Loucy (cell line): ENCODE data around the gene CHD6.

Experiments used
- H2AFZ ChIP-seq: fragments of 200-600 bp; sonication (generic); 2 replicates; pipeline ENCODE4 v1.6.0; 2016; ENCODE audit warnings: antibody characterized with exemption, mild to moderate bottlenecking, low read length, moderate library complexity
- H3F3A ChIP-seq: fragments of 200-600 bp; 2 replicates; pipeline ENCODE4 v1.6.0; 2016; ENCODE audit warnings: antibody characterized with exemption, low read depth, mild to moderate bottlenecking
- H3K27me3 ChIP-seq: fragments of 200-600 bp; sonication (generic); 2 replicates; pipeline ENCODE4 v1.6.1; 2014; ENCODE audit warnings: low read length, mild to moderate bottlenecking; ENCODE audit not compliant: insufficient read depth, poor library complexity, severe bottlenecking
- H3K36me3 ChIP-seq: fragments of 200-600 bp; sonication (generic); 2 replicates; pipeline ENCODE4 v1.6.1; 2016; ENCODE audit warnings: low read length; ENCODE audit not compliant: insufficient read depth
- H3K4me1 ChIP-seq: fragments of 200-600 bp; sonication (generic); 2 replicates; pipeline ENCODE4 v1.5.1; 2014; ENCODE audit warnings: low read length, mild to moderate bottlenecking; ENCODE audit not compliant: insufficient read depth, poor library complexity, severe bottlenecking
- H3K4me2 ChIP-seq: fragments of 200-600 bp; sonication (generic); 2 replicates; pipeline ENCODE4 v1.6.0; 2014; ENCODE audit warnings: antibody characterized with exemption, low read length, low read depth, mild to moderate bottlenecking; ENCODE audit not compliant: poor library complexity, severe bottlenecking
- H3K4me3 ChIP-seq: fragments of 200-600 bp; sonication (generic); 2 replicates; pipeline ENCODE4 v1.5.1; 2014; ENCODE audit warnings: low read length, mild to moderate bottlenecking, mixed read lengths; ENCODE audit not compliant: poor library complexity, severe bottlenecking
- H3K79me2 ChIP-seq: fragments of 200-600 bp; sonication (generic); 2 replicates; pipeline ENCODE4 v1.6.1; 2014; ENCODE audit warnings: low read length; ENCODE audit not compliant: insufficient read depth
- H3K9ac ChIP-seq: fragments of 200-600 bp; sonication (generic); 2 replicates; pipeline ENCODE4 v1.6.0; 2014; ENCODE audit warnings: mild to moderate bottlenecking, low read depth, low read length, moderate library complexity; ENCODE audit not compliant: poor library complexity, severe bottlenecking
- H3K9me2 ChIP-seq: fragments of 200-600 bp; sonication (generic); replicated peaks from 2 replicates; pipeline ENCODE4 v1.6.1; 2016; ENCODE audit warnings: low read depth, low read length, mixed read lengths
- H3K9me3 ChIP-seq: fragments of 200-600 bp; sonication (generic); 2 replicates; pipeline ENCODE4 v1.6.1; 2014; ENCODE audit warnings: mild to moderate bottlenecking, antibody characterized with exemption, low read length, low read depth; ENCODE audit not compliant: insufficient read depth
- H4K20me1 ChIP-seq: fragments of 200-600 bp; sonication (generic); 2 replicates; pipeline ENCODE4 v1.6.0; 2014; ENCODE audit warnings: antibody characterized with exemption, low read length, mild to moderate bottlenecking; ENCODE audit not compliant: insufficient read depth, poor library complexity, severe bottlenecking
- EZH2phosphoT487 ChIP-seq: fragments of 200-600 bp; IDR thresholded peaks from 2 replicates; pipeline ENCODE4 v1.6.1; 2018; ENCODE audit warnings: antibody characterized with exemption, mild to moderate bottlenecking, moderate library complexity, borderline replicate concordance
- TF ChIP-seq, protein P1 (sequence below): fragments of 200-600 bp; sonication (generic); conservative IDR thresholded peaks from 2 replicates; pipeline ENCODE4 v1.5.1; 2014; ENCODE audit warnings: mild to moderate bottlenecking, antibody characterized with exemption, low read length

Gene CHD6

GRCh38 chr20:41352106-41352505 is 266.1 kb downstream of the CHD6 start:
- Histone ChIP-seq H3K4me2 (no peak overlapping the region), H3K9me3 (no peaks in the 10 kb centered on the region), H2AFZ (no peak overlapping the region), H3K9ac (no peak overlapping the region), H3K36me3 (no peaks in the 10 kb centered on the region), H3K27me3 (no peaks in the 10 kb centered on the region), H3K79me2 (no peaks in the 10 kb centered on the region), H3K9me2 (no peaks in the 10 kb centered on the region), H3F3A (no peaks in the 10 kb centered on the region), H3K4me1 (no peaks in the 10 kb centered on the region), H3K4me3 (no peak overlapping the region), H4K20me1 (no peaks in the 10 kb centered on the region)
- TF ChIP-seq, protein P1, sequence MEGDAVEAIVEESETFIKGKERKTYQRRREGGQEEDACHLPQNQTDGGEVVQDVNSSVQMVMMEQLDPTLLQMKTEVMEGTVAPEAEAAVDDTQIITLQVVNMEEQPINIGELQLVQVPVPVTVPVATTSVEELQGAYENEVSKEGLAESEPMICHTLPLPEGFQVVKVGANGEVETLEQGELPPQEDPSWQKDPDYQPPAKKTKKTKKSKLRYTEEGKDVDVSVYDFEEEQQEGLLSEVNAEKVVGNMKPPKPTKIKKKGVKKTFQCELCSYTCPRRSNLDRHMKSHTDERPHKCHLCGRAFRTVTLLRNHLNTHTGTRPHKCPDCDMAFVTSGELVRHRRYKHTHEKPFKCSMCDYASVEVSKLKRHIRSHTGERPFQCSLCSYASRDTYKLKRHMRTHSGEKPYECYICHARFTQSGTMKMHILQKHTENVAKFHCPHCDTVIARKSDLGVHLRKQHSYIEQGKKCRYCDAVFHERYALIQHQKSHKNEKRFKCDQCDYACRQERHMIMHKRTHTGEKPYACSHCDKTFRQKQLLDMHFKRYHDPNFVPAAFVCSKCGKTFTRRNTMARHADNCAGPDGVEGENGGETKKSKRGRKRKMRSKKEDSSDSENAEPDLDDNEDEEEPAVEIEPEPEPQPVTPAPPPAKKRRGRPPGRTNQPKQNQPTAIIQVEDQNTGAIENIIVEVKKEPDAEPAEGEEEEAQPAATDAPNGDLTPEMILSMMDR: no peak; the same call in none of the 2 replicates
- no peak for TF ChIP-seq EZH2phosphoT487
